ENCODE measurements around the gene AP3M1. TPM values are rescaled to one million over a fixed set of nuclear protein-coding genes. Genes with fewer than 3 reads are reported as not detected.

The AP3M1 gene
- total RNA-seq, 4 donors from 2014 or later = 19.7 to 24.7 (median 21.1) TPM

DNA sequence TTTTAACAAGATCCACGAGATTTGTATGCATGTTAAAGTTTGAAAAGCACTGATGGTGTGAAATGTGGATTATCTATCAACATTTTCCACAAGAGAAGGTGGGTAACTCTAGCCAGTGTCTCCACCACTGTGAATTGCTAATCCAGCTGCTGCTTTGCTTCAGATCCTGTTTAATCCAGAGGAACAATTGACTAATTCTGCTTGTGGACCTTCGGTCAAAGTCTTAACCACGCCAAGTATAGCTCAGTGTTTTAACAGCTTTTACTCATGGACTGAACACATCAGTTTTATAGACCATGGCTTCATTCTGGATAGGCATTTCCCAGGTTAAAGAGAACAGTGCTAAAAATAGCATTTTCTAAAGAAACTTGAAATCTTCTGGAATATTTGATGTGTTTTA lies 23.9 kb upstream of the AP3M1 start:
- Histone ChIP-seq H3K4me1 (peaks cover 31% of the 10 kb centered on the region), H3K36me3 (no peaks in the 10 kb centered on the region), H3K9me3 (no peaks in the 10 kb centered on the region), H3K27me3 (no peaks in the 10 kb centered on the region), H3K4me3 (no peak overlapping the region), H3K27ac (no peak overlapping the region)
- 80% methylated on average over 3 of the region's 3 CpGs for WGBS
- DNase-seq (ENCODE audit: low spot score in 2 of 2) = no peak
- TF ChIP-seq, protein P1, sequence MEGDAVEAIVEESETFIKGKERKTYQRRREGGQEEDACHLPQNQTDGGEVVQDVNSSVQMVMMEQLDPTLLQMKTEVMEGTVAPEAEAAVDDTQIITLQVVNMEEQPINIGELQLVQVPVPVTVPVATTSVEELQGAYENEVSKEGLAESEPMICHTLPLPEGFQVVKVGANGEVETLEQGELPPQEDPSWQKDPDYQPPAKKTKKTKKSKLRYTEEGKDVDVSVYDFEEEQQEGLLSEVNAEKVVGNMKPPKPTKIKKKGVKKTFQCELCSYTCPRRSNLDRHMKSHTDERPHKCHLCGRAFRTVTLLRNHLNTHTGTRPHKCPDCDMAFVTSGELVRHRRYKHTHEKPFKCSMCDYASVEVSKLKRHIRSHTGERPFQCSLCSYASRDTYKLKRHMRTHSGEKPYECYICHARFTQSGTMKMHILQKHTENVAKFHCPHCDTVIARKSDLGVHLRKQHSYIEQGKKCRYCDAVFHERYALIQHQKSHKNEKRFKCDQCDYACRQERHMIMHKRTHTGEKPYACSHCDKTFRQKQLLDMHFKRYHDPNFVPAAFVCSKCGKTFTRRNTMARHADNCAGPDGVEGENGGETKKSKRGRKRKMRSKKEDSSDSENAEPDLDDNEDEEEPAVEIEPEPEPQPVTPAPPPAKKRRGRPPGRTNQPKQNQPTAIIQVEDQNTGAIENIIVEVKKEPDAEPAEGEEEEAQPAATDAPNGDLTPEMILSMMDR (IDR thresholded peaks at IDR 0.05) = no peak
- TF ChIP-seq EP300 (IDR thresholded peaks at IDR 0.05) = no peak
- no peak for TF ChIP-seq POLR2A (IDR thresholded peaks at IDR 0.05)
- no peak for TF ChIP-seq POLR2AphosphoS5 (IDR thresholded peaks at IDR 0.05)

DNA sequence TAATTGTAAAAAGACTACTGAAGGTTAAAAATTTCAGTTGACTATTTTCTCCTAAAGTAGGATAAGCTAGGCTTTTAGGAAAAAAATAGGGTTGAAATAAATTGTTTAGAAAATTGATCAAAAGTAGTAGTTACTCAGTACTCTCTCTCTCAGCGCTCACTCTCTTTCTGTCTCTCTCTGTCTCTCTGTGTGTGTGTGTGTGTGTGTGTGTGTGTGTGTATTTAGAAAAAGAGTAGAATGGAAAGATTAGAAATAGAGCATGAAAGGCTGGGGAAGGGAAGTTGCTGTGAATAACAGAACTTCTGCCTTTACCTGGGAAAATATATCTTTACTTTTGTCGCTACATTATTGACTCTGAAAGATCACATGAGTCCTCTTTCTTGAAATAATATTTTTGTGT lies 21.0 kb upstream of the AP3M1 start:
- Histone ChIP-seq H3K4me3 (no peak overlapping the region), H3K27ac (no peak overlapping the region), H3K9me3 (no peaks in the 10 kb centered on the region), H3K4me1 (peaks cover 8% of the 10 kb centered on the region), H3K27me3 (no peaks in the 10 kb centered on the region), H3K36me3 (no peaks in the 10 kb centered on the region)
- no peak for TF ChIP-seq POLR2AphosphoS5 (IDR thresholded peaks at IDR 0.05)
- no peak for TF ChIP-seq EP300 (IDR thresholded peaks at IDR 0.05)
- no peak for TF ChIP-seq POLR2A (IDR thresholded peaks at IDR 0.05)
- TF ChIP-seq, protein P1 (IDR thresholded peaks at IDR 0.05) = no peak
- WGBS = 95% methylated on average over 2 of the region's 2 CpGs
- no peak for DNase-seq (ENCODE audit: low spot score in 2 of 2)

DNA sequence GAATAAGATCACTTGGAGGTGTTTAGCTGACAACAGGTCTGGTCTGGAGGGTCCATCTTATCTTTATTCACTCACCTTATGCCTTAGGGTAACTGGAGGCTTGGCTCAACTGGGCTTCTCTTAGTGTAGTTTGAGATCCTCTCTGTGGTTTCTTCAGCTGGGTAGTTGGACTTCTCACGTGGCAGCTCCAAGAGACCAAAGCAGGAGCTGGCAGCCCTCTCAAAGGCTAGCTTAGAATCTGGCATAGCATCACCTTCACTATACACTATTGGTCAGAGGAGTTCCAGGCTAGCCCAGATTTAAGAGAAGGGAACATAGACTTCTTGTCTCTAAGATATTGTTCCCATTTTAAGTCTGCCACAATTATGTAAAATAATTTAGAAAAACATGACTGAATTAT lies 16.8 kb upstream of the AP3M1 start:
- H3K4me3 ChIP-seq = no peak overlapping the region
- H3K36me3 ChIP-seq = no peaks in the 10 kb centered on the region
- no peaks in the 10 kb centered on the region for H3K27me3 ChIP-seq
- no peaks in the 10 kb centered on the region for H3K9me3 ChIP-seq
- no peak overlapping the region for H3K27ac ChIP-seq
- no peaks in the 10 kb centered on the region for H3K4me1 ChIP-seq
- no peak for DNase-seq (ENCODE audit: low spot score in 2 of 2)
- 71% methylated on average over 1 of the region's 1 CpG for WGBS
- TF ChIP-seq POLR2A (IDR thresholded peaks at IDR 0.05) = no peak
- TF ChIP-seq EP300 (IDR thresholded peaks at IDR 0.05) = no peak
- TF ChIP-seq POLR2AphosphoS5 (IDR thresholded peaks at IDR 0.05) = no peak
- TF ChIP-seq, protein P1 (IDR thresholded peaks at IDR 0.05) = no peak

DNA sequence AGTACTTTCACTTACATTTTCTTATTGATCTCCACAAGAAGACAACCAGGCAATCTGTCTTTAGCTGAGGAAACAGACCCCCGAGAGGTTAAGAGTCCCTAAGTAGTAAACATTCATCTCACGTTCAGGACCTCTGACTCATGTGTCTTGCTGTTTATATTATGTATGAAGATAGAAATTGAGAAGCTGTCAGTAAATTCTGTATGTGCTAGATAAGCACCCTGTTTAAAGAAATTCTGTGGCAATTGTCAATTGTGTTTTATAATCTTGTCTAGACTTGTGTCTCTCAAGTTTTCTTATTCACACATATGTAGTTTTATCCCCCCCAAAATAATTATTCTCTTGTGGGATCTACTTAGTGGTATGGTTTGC lies 14.9 kb upstream of the AP3M1 start:
- DNase-seq (ENCODE audit: low spot score in 2 of 2) = no peak
- H3K9me3 ChIP-seq = no peaks in the 10 kb centered on the region
- H3K27ac ChIP-seq = no peak overlapping the region
- no peak for TF ChIP-seq POLR2A (IDR thresholded peaks at IDR 0.05)
- TF ChIP-seq EP300 (IDR thresholded peaks at IDR 0.05) = no peak
- TF ChIP-seq, protein P1 (IDR thresholded peaks at IDR 0.05) = no peak
- TF ChIP-seq POLR2AphosphoS5 (IDR thresholded peaks at IDR 0.05) = no peak
- H3K4me1 ChIP-seq = no peaks in the 10 kb centered on the region
- H3K4me3 ChIP-seq = no peak overlapping the region
- WGBS = 64% methylated on average over 2 of the region's 2 CpGs
- H3K36me3 ChIP-seq = no peaks in the 10 kb centered on the region
- H3K27me3 ChIP-seq = no peaks in the 10 kb centered on the region

DNA sequence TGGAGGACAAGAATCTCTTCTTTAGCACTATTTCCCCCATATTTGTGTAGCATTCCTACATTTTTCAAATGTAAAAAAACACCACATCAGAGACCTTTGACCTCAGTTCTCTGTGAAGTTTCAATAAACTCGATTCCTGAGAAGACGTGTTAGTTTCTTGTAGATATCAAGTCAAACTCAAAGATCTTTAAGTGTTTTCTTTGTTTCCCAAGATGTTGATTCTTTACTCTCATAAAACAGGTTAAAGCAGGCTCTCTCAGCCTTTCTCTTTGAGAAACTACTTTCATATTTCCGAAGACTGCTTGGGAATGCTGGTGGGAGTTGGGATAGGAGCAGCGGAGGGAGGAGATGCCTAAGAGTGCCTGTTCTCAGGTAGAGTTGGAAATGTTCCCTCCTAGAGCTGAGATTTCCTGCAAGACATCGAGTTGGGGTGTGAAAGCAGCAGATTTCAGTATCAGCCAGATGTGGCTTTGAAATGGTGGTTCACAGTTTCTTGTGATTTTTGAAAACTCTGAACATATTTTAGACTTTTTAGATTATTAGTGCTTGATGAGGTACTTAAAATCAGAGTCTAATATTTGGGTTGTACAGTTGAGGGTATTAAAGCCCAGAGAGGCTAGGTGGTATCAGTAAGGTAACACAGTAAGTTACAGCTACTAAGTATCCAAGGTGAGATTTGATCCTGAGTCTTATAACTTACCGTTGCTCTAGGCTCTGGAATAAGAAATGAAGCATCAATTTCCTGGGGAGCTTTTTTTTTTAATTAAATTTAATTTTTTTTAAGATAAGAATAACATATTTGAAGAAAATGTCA lies 14.3 kb upstream of the AP3M1 start:
- H3K4me3 ChIP-seq = no peak overlapping the region
- 63% methylated on average over 6 of the region's 6 CpGs for WGBS
- no peaks in the 10 kb centered on the region for H3K27me3 ChIP-seq
- no peak overlapping the region for H3K27ac ChIP-seq
- H3K4me1 ChIP-seq = no peaks in the 10 kb centered on the region
- no peak for DNase-seq (ENCODE audit: low spot score in 2 of 2)
- H3K9me3 ChIP-seq = no peaks in the 10 kb centered on the region
- TF ChIP-seq POLR2AphosphoS5 (IDR thresholded peaks at IDR 0.05) (no peak), POLR2A (IDR thresholded peaks at IDR 0.05) (no peak), EP300 (IDR thresholded peaks at IDR 0.05) (no peak)
- TF ChIP-seq, protein P1 (IDR thresholded peaks at IDR 0.05) = no peak
- no peaks in the 10 kb centered on the region for H3K36me3 ChIP-seq

Data from suprapubic skin (tissue), 4 donors.